Stimulated activated CD4-positive, alpha-beta T cell treated with anti-CD3 and anti-CD28 coated beads, Interleukin-1b, Interleukin-23, amount 100 ng/mL, for 1 hour (primary cell): ENCODE results near the gene RCAN3.
A peak's percentile ranks its signal among the peaks of the same experiment; 100 is the strongest.
"Not testable (repeated sequence)": the region's sequence is repeated elsewhere in the genome, so short reads cannot be mapped to it uniquely, and the experiment has no call there.

Experiments used
- DNase-seq, 2 donors: peaks; one replicate each; pipeline ENCODE4 v3.0.0-alpha.2; 2020; ENCODE audit warnings: low read depth in 2 of 2

Gene RCAN3

GRCh38 chr1:24486331-24487065, 16.1 kb upstream of the RCAN3 start:
- DNase-seq: no peak

GRCh38 chr1:24487455-24487854, 15.2 kb upstream of the RCAN3 start:
- no peak for DNase-seq

GRCh38 chr1:24488159-24488558, 14.5 kb upstream of the RCAN3 start:
- peak in 1 of 2 donors; percentile 39 for DNase-seq

GRCh38 chr1:24489674-24490073, 13.0 kb upstream of the RCAN3 start:
- no peak for DNase-seq

GRCh38 chr1:24490101-24490781, 12.4 kb upstream of the RCAN3 start:
- DNase-seq: no peak

- no peak for DNase-seq
These were observed 10.9 kb upstream of the RCAN3 start for GRCh38 chr1:24491577-24492360.

GRCh38 chr1:24492935-24493334, 9.7 kb upstream of the RCAN3 start:
- DNase-seq: not testable (repeated sequence)

GRCh38 chr1:24493785-24494184, 8.9 kb upstream of the RCAN3 start:
- DNase-seq: no peak

- no peak for DNase-seq
These were observed 4.0 kb upstream of the RCAN3 start for GRCh38 chr1:24498589-24498988.

GRCh38 chr1:24500448-24501048, 2.1 kb upstream of the RCAN3 start:
- DNase-seq: no peak

- DNase-seq: no peak
These were observed 1.1 kb upstream of the RCAN3 start for GRCh38 chr1:24501371-24502064.

- peak; percentile 44 to 57 for DNase-seq
These were observed 449 bp upstream of the RCAN3 start for GRCh38 chr1:24502065-24502708.

- no peak for DNase-seq
These were observed 569 bp downstream of the RCAN3 start for GRCh38 chr1:24503059-24503751.

- DNase-seq: no peak
These were observed 1.4 kb downstream of the RCAN3 start for GRCh38 chr1:24503870-24504523.

- DNase-seq: no peak
These were observed 1.9 kb downstream of the RCAN3 start for GRCh38 chr1:24504560-24504959.

- no peak for DNase-seq
These were observed 3.2 kb downstream of the RCAN3 start for GRCh38 chr1:24505816-24506215.

- DNase-seq: no peak
These were observed 4.2 kb downstream of the RCAN3 start for GRCh38 chr1:24506691-24507381.

- DNase-seq: no peak
These were observed 4.8 kb downstream of the RCAN3 start for GRCh38 chr1:24507405-24507804.

- DNase-seq: no peak
These were observed 6.3 kb downstream of the RCAN3 start for GRCh38 chr1:24508911-24509310.
